Caco-2 (cell line): Measurements from ENCODE around the gene PDIA4. TPM values are rescaled to one million over a fixed set of nuclear protein-coding genes. Genes with fewer than 3 reads are reported as not detected.
"Not testable (repeated sequence)": the region's sequence is repeated elsewhere in the genome, so short reads cannot be mapped to it uniquely, and the experiment has no call there.

Source experiments
- BruUV-seq: library from RNA; stranded (reverse); fragments of 400-500 nt; replicated peaks from 2 replicates; lab custom pipeline; 2021; lab: Mats Ljungman, UMichigan
- CTCF ChIA-PET: fragments of 300-600 bp; sonication (Branson Sonifier 250); formaldehyde crosslinking; loops from one replicate; lab custom pipeline; 2022; ENCODE audit warnings: antibody characterized with exemption; lab: Charles Lee
- POLR2A ChIA-PET: fragments of 300-600 bp; sonication (Branson Sonifier 250); formaldehyde crosslinking; loops from one replicate; lab custom pipeline; 2022; ENCODE audit warnings: antibody characterized with exemption; lab: Charles Lee
- DNase-seq, 2 experiments: peaks; one replicate each; pipeline versions ENCODE4 v3.0.0 to v3.0.0-alpha.2; 2020 to 2022
- H3K27me3 ChIP-seq: replicated peaks from 2 replicates; pipeline ENCODE4 v1.6.0; 2011; ENCODE audit warnings: low read length; ENCODE audit not compliant: control insufficient read depth, insufficient read depth
- H3K36me3 ChIP-seq: 2 replicates; pipeline ENCODE4 v1.5.1; 2011; ENCODE audit warnings: low read length; ENCODE audit not compliant: control insufficient read depth, insufficient read depth
- H3K4me1 ChIP-seq: fragments of 250-450 bp; sonication (Bioruptor Pico); 2 replicates; pipeline ENCODE4 v1.5.1; 2020; ENCODE audit warnings: mild to moderate bottlenecking
- H3K4me3 ChIP-seq: 2 replicates; pipeline ENCODE4 v1.5.1; 2011; ENCODE audit warnings: low read depth, mild to moderate bottlenecking, control low read depth, low read length
- H3K9me3 ChIP-seq: fragments of 250-450 bp; sonication (Bioruptor Pico); 2 replicates; pipeline ENCODE4 v1.5.1; 2020; ENCODE audit warnings: mild to moderate bottlenecking, moderate library complexity
- H3K27ac Mint-ChIP-seq: one replicate; pipeline ENCODE4 v1.8.0; 2022; ENCODE audit warnings: mixed read lengths; ENCODE audit not compliant: unreplicated experiment
- H3K27me3 Mint-ChIP-seq: one replicate; pipeline ENCODE4 v1.8.0; 2022; ENCODE audit warnings: mixed read lengths; ENCODE audit not compliant: insufficient read depth, unreplicated experiment
- H3K36me3 Mint-ChIP-seq: one replicate; pipeline ENCODE4 v1.8.0; 2022; ENCODE audit warnings: mild to moderate bottlenecking, mixed read lengths; ENCODE audit not compliant: insufficient read depth, unreplicated experiment
- H3K4me1 Mint-ChIP-seq: one replicate; pipeline ENCODE4 v1.8.0; 2022; ENCODE audit warnings: low read depth, mixed read lengths; ENCODE audit not compliant: unreplicated experiment
- H3K4me3 Mint-ChIP-seq: one replicate; pipeline ENCODE4 v1.8.0; 2022; ENCODE audit warnings: mild to moderate bottlenecking, moderate library complexity, mixed read lengths; ENCODE audit not compliant: unreplicated experiment
- H3K9me3 Mint-ChIP-seq: one replicate; pipeline ENCODE4 v1.8.0; 2022; ENCODE audit warnings: mixed read lengths; ENCODE audit not compliant: unreplicated experiment
- intact Hi-C: fragments of 100-400 bp; cut with micrococcal nuclease; formaldehyde crosslinking; loops from one replicate; pipeline ENCODE4 v1.10.0; 2022; ENCODE audit not compliant: unreplicated experiment
- total RNA-seq: library from RNA; stranded (reverse); gene quantifications from 2 replicates; pipeline ENCODE4 v1.2.3, GENCODE V29; 2022
- TF ChIP-seq, protein P1 (sequence below), 2 experiments: fragments of 200-600 bp in 1 of 2; IDR thresholded peaks; 1 replicate in 1 of 2; 2 replicates in 1 of 2; pipeline versions ENCODE4 v1.5.1 to v1.8.0; 2011 to 2022; ENCODE audit warnings: antibody characterized with exemption in 1 of 2, control low read depth in 1 of 2, inconsistent platforms in 1 of 2, low read depth in 1 of 2, low read length in 1 of 2, mild to moderate bottlenecking in 1 of 2, moderate library complexity in 1 of 2; ENCODE audit not compliant: insufficient read depth in 1 of 2, severe bottlenecking in 1 of 2, unreplicated experiment in 1 of 2

PDIA4 gene
- total RNA-seq, 1 experiment from 2014 or later: 197 TPM

DNA sequence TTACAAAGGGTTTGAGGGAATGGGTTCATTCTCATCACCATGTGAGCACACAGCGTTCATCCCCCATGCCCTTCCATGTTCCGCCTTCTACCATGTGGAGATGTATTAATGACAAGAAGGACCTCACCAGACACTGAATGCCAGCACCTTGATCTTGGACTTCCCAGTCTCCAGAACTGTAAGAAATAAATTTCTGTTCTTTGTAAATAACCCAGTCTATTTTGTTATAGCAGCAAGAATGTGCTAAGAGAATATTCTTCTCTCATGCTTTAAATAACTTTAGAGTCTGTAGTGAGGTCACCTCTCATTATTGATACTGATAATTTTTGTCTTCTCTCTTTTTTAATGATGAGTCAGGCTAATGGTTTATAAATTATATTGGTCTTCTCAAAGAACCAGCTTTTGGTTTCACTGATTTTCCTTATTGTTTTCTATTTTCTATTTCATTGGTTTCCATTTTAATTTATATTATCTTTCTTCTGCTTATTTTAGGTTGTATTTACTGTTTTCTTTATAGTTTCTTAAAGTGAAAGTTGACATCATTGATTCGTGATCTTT, 3.1 kb upstream of the PDIA4 start:
- H3K4me3 Mint-ChIP-seq: no peak overlapping the region
- no peak for DNase-seq
- Histone ChIP-seq H3K36me3 (no peaks in the 10 kb centered on the region), H3K4me3 (no peak overlapping the region), H3K27me3 (no peaks in the 10 kb centered on the region), H3K4me1 (no peaks in the 10 kb centered on the region), H3K9me3 (peaks cover 4% of the 10 kb centered on the region; the same call in 1 of the 2 replicates)
- H3K9me3 Mint-ChIP-seq: peaks cover under 1% of the 10 kb centered on the region
- POLR2A ChIA-PET: no interaction called here
- H3K27me3 Mint-ChIP-seq: no peaks in the 10 kb centered on the region
- TF ChIP-seq, protein P1, sequence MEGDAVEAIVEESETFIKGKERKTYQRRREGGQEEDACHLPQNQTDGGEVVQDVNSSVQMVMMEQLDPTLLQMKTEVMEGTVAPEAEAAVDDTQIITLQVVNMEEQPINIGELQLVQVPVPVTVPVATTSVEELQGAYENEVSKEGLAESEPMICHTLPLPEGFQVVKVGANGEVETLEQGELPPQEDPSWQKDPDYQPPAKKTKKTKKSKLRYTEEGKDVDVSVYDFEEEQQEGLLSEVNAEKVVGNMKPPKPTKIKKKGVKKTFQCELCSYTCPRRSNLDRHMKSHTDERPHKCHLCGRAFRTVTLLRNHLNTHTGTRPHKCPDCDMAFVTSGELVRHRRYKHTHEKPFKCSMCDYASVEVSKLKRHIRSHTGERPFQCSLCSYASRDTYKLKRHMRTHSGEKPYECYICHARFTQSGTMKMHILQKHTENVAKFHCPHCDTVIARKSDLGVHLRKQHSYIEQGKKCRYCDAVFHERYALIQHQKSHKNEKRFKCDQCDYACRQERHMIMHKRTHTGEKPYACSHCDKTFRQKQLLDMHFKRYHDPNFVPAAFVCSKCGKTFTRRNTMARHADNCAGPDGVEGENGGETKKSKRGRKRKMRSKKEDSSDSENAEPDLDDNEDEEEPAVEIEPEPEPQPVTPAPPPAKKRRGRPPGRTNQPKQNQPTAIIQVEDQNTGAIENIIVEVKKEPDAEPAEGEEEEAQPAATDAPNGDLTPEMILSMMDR (IDR thresholded peaks at IDR 0.05; ENCODE audit: insufficient read depth in 1 of 2, low read depth in 1 of 2, low read length in 1 of 2, severe bottlenecking in 1 of 2, unreplicated experiment in 1 of 2): no peak
- H3K36me3 Mint-ChIP-seq: peaks cover 8% of the 10 kb centered on the region
- intact Hi-C loops: no loop called here
- no TSS peak for BruUV-seq
- H3K4me1 Mint-ChIP-seq: no peaks in the 10 kb centered on the region
- no peak overlapping the region for H3K27ac Mint-ChIP-seq
- CTCF ChIA-PET: no interaction called here

DNA sequence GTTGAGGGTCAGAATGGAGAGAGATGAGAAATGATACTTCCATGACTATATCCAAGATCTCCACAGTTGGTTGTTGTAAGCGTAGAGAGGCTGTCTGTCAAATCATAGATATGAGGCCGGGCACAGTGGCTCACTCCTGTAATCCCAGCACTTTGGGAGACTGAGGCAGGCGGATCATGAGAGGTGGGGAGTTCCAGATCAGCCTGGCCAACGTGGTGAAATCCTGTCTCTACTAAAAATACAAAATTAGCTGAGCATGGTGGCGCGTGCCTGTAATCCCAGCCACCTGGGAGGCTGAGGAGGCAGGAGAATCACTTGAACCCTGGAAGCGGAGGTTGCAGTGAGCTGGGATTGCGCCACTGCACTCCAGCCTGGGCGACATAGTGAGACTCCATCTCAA, 2.1 kb upstream of the PDIA4 start:
- H3K4me3 ChIP-seq, H3K36me3 ChIP-seq, H3K4me1 Mint-ChIP-seq, CTCF ChIA-PET, H3K27me3 ChIP-seq, H3K36me3 Mint-ChIP-seq, POLR2A ChIA-PET, DNase-seq, H3K27me3 Mint-ChIP-seq, H3K9me3 Mint-ChIP-seq, H3K4me3 Mint-ChIP-seq, H3K9me3 ChIP-seq, intact Hi-C loops, H3K27ac Mint-ChIP-seq, H3K4me1 ChIP-seq, BruUV-seq: not testable (repeated sequence)

DNA sequence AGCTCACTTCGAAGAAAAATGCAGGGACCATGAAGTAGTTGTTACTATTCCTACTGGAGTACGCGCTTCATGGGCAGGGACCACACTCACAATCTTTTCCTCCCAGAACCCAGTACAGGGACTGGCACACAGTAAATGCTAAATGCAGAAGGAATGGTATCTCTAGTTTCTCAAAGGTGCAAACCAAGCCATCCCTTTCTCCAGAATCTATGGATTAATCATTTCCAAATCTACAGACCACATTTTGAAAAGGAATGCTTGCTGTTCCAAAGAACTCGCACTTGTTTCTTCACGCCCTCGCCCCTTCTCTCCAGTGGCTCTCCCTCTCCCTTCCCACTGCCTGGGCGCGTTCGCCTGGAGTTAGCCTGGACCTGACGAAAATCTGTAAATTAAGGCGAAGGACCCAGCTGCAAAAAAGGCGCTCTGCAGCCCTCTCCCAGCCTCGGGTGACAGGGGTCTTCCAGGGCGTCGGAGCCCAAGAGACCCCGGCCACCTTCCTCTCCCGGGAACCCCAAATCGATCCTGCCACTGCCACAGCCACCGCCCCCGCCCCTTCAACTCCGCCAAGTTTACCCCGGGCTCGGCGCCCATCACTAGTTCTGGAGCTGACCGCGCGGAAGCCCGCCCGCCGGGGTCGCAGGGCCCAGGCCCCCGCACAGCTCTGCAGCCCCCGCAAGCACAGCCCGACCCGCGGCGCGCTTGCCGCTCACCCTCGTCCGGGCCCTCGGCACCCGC, 527 bp downstream of the PDIA4 start:
- Mint-ChIP-seq H3K27ac (peak overlapping the region; percentile 68), H3K9me3 (no peaks in the 10 kb centered on the region), H3K27me3 (no peaks in the 10 kb centered on the region), H3K36me3 (peaks cover 24% of the 10 kb centered on the region), H3K4me3 (peak overlapping the region; percentile 78), H3K4me1 (peaks cover 18% of the 10 kb centered on the region)
- Histone ChIP-seq H3K36me3 (no peaks in the 10 kb centered on the region), H3K4me1 (no peaks in the 10 kb centered on the region), H3K9me3 (no peaks in the 10 kb centered on the region), H3K27me3 (no peaks in the 10 kb centered on the region), H3K4me3 (peak overlapping the region; percentile 69)
- POLR2A ChIA-PET: interaction anchor here (0.6 kb wide), 1 partner anchor 328 kb away, joined by 3 read pairs; no protein-coding TSS in a partner anchor
- TSS peak; percentile 43 for BruUV-seq
- DNase-seq: no peak
- CTCF ChIA-PET: interaction anchor here (0.9 to 1.1 kb wide), 2 partner anchors 31 to 38 kb away, joined by 3 read pairs; no protein-coding TSS in a partner anchor
- TF ChIP-seq, protein P1 (IDR thresholded peaks at IDR 0.05; ENCODE audit: insufficient read depth in 1 of 2, low read depth in 1 of 2, low read length in 1 of 2, severe bottlenecking in 1 of 2, unreplicated experiment in 1 of 2): no peak
- intact Hi-C loops: loop anchor here (1.0 to 5.0 kb wide), 7 partner anchors 38 to 258 kb away; partner anchors contain the start of genes ZNF398, ZNF425, ZNF783 and ZNF786
